ACHN (cell line): ENCODE results near the gene ZCCHC3.
"Not testable (repeated sequence)": the region's sequence is repeated elsewhere in the genome, so short reads cannot be mapped to it uniquely, and the experiment has no call there.

Source experiments
- DNase-seq: peaks from one replicate; pipeline ENCODE4 v3.0.0-alpha.2; 2015
- in situ Hi-C: cut with HindIII; loops from 2 replicates; pipeline ENCODE4 v1.10.0; 2017; ENCODE audit warnings: low sequenced_read_pairs, low pct_ligation_motif_present, low pct_unique_long_range_greater_than_20kb

The ZCCHC3 gene

GRCh38 chr20:329851-330232, 32.5 kb downstream of the ZCCHC3 start:
- in situ Hi-C loops: no loop called here
- DNase-seq: no peak

GRCh38 chr20:330233-331149, 33.1 kb downstream of the ZCCHC3 start:
- DNase-seq: peak; percentile 61
- in situ Hi-C loops: no loop called here

- in situ Hi-C loops: no loop called here
- no peak for DNase-seq
Observed at GRCh38 chr20:334578-334977, 37.2 kb downstream of the ZCCHC3 start.

- in situ Hi-C loops, DNase-seq: not testable (repeated sequence)
Observed at GRCh38 chr20:336040-336439, 38.7 kb downstream of the ZCCHC3 start.

GRCh38 chr20:341682-342081, 44.3 kb downstream of the ZCCHC3 start:
- peak; percentile 84 for DNase-seq
- in situ Hi-C loops: no loop called here

- in situ Hi-C loops: no loop called here
- no peak for DNase-seq
Observed at GRCh38 chr20:343107-343506, 45.7 kb downstream of the ZCCHC3 start.

- in situ Hi-C loops: no loop called here
- no peak for DNase-seq
Observed at GRCh38 chr20:346033-346639, 48.8 kb downstream of the ZCCHC3 start.

GRCh38 chr20:346640-347316, 49.4 kb downstream of the ZCCHC3 start, which contains the start of gene NRSN2:
Gene NRSN2, plus strand, starts transcription at chr20:347111. Its CDS starts 2,533 bp downstream, at chr20:349644.
- in situ Hi-C loops: no loop called here
- DNase-seq: peak; percentile 56

- no peak for DNase-seq
- in situ Hi-C loops: no loop called here
Observed at GRCh38 chr20:347317-347639, 49.9 kb downstream of the ZCCHC3 start.

GRCh38 chr20:347640-348484, 50.5 kb downstream of the ZCCHC3 start:
- peak; percentile 92 for DNase-seq
- in situ Hi-C loops: no loop called here

- DNase-seq: no peak
- in situ Hi-C loops: no loop called here
Observed at GRCh38 chr20:348972-349841, 51.8 kb downstream of the ZCCHC3 start.
